HuH-7 (cell line): ENCODE results near the gene TPRA1.
"Not testable (repeated sequence)": the region's sequence is repeated elsewhere in the genome, so short reads cannot be mapped to it uniquely, and the experiment has no call there.

Experiments
- DNase-seq: peaks from one replicate; pipeline ENCODE4 v3.0.0; 2011; ENCODE audit warnings: low spot score

TPRA1 gene

GRCh38 chr3:127616836-127617605 is 26.5 kb upstream of the TPRA1 start:
- no peak for DNase-seq

DNA sequence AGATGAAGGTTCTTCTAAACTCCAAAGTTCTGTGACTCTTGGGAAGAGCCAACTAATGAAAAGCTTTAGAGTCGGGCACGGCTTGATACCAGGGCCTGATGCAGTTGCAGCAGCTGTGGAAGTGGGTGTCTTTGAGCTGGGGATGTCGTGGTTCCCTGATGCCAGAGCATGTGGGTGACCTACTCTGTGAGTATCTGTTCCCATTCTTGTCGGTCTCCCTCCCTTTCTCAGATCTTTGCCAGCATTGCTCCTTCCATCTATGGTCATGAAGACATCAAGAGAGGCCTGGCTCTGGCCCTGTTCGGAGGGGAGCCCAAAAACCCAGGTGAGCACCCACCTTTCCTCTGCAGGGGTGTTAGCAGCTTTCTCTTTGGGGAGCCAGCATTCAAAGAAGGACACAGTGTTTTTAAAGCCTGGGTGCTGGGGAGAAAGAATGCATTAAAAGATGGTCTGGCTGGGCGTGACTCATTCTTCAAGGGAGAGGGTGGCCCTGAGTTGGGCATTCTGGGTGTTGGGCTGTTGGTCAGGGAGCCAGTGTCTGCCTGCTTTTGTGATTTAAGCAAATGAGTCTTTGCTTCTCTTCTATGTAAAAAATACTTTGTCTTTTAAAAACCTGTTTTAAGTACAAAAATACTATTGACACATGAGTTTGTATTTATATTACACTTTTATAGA is 25.2 kb upstream of the TPRA1 start:
- DNase-seq: no peak

DNA sequence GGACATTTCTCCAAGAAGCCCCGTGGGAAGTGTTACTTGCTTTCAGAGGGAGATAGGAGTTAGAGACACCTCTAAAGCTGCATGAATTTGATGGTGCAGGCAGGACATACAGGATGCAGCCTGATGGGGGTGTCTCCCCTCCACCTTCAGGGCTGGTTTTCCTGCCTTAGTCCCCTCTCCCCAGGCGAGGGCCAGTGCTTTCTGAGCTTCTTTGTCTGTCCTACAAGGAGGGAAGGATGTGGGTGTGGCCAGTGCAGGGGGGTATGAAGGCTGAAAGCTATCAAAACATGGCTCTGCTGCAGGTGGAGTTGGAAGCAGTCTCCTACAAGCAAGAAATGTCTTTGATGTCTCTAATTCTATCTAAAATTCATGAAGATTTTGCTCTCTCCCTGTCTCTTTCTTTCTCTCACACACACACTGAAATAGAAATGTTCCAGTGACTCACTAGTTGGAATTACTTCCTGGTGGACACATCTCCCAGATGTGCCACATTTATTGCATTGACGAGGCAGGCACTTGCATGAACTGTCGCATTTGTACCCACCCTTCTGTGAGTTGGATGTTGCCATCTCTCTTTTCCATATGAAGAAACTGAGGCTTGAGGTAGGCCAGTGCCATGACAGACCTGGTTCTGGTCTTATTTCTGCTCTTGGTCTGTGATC is 24.5 kb upstream of the TPRA1 start:
- DNase-seq: no peak

DNA sequence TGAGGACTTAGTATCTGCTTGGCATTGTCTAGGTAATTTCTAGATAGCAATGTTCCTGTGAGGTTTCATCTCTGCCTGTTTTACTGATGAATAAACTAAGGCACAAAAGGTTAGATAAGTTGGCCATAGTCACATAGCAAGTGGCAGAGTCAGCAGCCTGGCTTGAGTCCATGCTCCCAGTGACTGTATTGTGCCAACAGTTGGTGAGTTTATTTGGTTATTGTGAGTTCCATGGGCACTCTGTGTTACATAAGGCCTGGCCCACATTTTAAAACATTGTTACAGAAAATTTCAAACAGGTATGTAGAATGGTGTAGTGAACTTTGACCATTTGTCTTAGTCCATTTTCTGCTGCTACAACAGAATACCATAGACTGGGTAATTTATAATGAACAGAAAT is 22.9 kb upstream of the TPRA1 start:
- DNase-seq: no peak

DNA sequence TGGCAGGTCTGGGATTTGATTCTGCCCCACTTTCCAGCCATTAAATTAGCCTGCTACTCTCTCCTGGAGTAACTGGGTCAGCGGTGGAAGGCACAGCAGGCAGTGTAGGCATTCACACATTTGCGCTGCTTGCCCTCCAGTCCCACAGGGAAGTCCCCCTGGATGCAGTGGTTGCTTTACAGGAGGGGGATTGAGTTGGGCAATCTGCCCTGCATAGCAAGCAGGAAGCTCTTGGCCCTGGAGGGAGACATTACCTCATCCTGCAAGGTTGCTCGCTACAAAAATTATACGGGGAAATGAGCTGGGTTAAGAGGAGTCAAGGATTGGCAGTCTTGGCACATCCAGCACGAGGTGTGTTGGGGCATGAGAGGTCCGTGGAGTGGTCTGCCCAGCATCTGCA is 22.4 kb upstream of the TPRA1 start:
- no peak for DNase-seq

- no peak for DNase-seq
Observed at GRCh38 chr3:127611251-127611650, 20.7 kb upstream of the TPRA1 start.

GRCh38 chr3:127610105-127610504 is 19.6 kb upstream of the TPRA1 start:
- no peak for DNase-seq

DNA sequence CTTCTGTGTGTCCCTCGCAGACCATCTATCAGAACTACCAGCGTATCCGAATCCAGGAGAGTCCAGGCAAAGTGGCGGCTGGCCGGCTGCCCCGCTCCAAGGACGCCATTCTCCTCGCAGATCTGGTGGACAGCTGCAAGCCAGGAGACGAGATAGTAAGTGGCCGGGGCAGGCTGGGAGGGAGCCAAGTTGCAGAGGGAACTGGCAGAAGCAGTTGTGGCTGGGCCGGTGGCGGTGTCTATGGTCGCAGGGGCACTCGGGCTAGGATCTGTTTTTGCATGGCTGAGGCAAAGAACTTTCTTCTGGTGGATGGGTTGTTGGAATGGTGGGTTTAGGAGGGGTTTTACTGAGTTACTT is 17.8 kb upstream of the TPRA1 start:
- no peak for DNase-seq

- no peak for DNase-seq
Observed at GRCh38 chr3:127607675-127608361, 17.3 kb upstream of the TPRA1 start.

DNA sequence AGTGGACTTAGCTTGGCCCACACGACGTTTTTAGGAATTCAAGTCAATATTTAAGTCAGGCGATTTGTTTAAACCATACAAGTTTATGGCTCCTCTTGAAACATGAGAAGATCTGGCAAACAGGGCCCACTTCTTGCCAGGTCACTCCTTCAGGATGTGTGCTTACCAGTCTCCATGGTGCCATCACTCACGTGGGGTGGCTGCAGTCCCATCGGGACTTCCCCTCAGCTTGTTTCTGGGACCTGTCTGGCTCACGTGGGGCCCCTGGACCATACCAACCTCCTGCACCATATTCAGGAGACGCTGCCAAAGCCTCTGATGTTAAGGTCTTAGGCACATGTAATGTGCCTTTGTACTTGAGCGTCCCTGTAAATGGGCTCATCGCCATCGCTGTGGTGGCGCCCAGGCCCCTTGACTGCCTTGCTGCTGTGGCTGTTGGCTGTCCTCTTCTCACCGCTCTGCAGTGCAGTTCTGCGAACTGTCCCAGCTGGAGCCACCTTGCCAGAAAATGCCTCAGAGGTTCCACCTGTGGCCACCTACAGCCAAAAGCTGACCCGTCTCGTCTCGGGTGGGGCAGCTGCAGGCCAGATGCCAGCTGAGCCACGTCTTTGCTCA is 16.6 kb upstream of the TPRA1 start:
- no peak for DNase-seq

GRCh38 chr3:127606086-127606805 is 15.7 kb upstream of the TPRA1 start:
- DNase-seq: no peak

DNA sequence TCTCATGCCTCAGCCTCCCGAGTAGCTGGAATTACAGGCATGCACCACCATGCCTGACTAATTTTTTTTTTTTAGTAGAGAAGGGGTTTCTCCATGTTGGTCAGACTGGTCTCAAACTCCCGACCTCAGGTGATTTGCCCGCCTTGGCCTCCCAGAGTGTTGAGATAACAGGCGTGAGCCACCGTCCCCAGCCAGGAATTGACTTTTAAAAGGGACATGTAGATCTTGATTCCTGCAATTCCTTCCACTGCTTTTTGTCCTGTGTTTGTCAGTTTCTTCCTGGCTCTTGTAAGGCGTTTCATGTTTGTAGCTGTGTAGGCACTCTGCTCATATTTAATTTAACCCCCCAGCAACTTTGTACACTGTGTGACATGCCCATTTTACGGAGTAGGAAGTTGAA is 15.0 kb upstream of the TPRA1 start:
- DNase-seq: not testable (repeated sequence)

GRCh38 chr3:127604546-127605165 is 14.1 kb upstream of the TPRA1 start:
- no peak for DNase-seq

DNA sequence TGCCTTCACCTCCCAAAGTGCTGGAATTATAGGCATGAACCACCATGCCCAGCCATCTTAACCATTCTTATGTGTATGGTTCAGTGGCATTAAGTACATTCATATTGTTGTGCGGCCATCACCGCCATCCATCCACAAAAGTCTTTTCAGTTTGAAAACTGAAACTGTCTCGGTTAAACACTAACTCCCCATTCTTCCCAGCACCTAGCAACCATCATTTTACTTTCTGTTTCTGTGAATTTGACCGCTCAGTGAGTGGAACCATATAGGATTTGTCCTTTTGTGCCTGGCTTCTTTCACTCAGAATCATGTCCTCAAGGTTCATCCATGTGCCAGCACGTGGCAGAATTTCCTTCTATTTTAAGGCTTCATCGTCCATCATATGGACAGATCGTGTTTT is 13.5 kb upstream of the TPRA1 start:
- no peak for DNase-seq

- DNase-seq: no peak
Observed at GRCh38 chr3:127600749-127601456, 10.4 kb upstream of the TPRA1 start.

DNA sequence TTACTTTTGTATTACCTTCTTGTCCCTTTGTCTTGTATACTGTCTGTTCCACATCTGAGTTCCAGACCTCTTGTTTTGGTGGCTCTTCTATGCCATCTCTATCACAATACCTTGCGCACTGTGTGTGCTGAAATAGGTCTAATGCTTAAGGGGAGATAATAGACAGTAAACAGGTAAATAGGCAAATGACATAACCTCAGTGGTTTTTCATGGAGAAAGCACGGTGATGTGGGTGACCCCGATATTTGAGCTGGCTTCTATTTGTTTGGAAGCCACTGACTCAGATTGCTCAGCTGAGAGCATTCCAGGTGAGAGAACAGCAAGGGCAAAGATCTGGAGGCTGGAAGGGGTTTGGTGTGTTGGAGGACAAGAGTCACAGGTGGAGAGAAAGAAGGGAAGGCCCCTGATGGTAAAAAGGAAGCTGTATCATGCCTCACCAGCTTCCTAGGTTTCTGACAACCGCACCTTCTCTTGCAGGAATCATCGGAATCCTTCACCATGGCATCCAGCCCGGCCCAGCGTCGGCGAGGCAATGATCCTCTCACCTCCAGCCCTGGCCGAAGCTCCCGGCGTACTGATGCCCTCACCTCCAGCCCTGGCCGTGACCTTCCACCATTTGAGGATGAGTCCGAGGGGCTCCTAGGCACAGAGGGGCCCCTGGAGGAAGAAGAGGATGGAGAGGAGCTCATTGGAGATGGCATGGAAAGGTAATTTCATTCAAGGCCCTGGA is 8.5 kb upstream of the TPRA1 start:
- DNase-seq: no peak

DNA sequence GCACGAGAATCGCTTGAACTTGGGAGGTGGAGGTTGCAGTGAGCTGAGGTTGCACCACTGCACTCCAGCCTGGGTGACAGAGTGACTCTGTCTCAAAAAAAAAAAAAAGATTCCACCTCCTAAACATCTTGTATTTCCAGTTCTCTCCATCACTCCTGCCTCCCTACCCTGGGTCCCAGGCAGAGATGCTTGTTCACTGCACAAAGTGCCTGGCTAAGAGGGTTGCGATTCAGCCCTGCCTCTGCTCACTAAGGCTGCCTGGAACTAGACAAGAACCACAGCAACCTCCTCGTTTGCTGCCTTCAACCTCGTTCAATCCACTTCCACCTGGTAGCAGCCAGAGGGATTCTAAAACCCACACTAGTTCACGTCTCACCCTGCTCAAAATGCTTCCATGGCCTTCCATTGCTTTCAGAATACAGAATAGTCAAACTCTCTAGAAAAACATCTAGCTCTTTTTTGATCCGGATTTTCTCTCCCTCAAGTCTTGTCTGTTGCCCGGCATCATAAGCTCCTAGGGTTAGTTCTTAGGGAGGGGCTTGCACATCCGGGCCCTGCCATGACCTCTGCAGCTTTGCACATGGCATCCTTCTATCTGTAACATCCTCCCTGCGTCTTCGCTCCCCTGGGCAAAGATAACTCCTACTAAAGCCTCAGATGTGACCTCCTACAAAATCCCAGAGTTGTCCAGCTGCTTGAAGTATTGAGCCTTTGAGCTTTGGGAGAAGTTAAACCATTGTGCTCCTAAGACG is 6.7 kb upstream of the TPRA1 start:
- no peak for DNase-seq

- no peak for DNase-seq
Observed at GRCh38 chr3:127595303-127595702, 4.8 kb upstream of the TPRA1 start.

- DNase-seq: no peak
Observed at GRCh38 chr3:127593178-127593577, 2.6 kb upstream of the TPRA1 start.
